Gastrocnemius medialis (tissue), 4 donors: Measurements from ENCODE around the gene PRCC.

Experiments used
- POLR2A ChIP-seq, 2 donors: fragments of 450-650 bp; IDR thresholded peaks; one replicate each; pipeline ENCODE4 v1.6.1; 2017; ENCODE audit warnings: antibody characterized with exemption in 2 of 2, mild to moderate bottlenecking in 2 of 2, moderate library complexity in 2 of 2
- TF ChIP-seq, protein P1 (sequence below), 5 experiments: fragments of 450-650 bp in 3 of 5; fragments of 200-600 bp in 2 of 5; sonication (generic) in 2 of 5; IDR thresholded peaks in 4 of 5; conservative IDR thresholded peaks in 1 of 5; 1 replicate in 4 of 5; 2 replicates in 1 of 5; pipeline ENCODE4 v1.5.1; 2016 to 2019; ENCODE audit warnings: antibody characterized with exemption in 5 of 5, mild to moderate bottlenecking in 3 of 5, moderate library complexity in 3 of 5

DNA sequence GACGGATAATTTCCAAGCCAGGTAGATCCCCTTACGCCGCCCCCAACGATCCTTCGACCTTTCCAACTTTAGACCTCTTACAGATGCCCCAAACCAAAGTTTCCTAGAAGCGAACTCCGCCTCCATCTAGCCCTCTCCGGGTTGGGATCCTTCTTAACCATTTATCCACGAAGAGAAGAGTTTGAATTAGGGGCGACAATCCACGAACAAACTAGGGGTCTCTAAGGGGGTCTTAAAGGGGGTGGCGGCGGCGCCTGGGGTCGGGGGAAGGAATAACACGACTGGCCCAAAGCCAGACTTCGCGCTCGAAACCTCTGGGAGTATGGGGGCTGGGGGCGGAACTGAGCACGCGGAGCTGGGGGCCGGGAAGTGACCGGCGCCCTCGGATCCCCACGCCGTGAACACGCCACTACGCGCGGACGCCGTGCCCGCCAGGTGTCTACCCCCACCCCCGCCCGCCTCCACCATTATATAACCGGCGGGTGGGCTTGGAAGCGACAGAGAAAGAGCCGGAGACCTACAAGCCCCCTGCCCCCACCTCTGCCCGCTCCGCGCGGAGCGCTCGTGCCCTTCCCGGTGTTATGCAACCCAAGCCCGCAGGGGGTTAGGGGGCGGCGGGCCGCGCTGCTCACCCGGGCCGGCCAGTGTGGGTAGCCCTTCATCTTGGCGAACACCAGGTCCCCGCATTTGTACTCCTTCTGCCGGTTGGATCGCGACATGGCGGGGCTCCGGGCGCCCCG is 16.5 kb upstream of the PRCC start:
- TF ChIP-seq, protein P1, sequence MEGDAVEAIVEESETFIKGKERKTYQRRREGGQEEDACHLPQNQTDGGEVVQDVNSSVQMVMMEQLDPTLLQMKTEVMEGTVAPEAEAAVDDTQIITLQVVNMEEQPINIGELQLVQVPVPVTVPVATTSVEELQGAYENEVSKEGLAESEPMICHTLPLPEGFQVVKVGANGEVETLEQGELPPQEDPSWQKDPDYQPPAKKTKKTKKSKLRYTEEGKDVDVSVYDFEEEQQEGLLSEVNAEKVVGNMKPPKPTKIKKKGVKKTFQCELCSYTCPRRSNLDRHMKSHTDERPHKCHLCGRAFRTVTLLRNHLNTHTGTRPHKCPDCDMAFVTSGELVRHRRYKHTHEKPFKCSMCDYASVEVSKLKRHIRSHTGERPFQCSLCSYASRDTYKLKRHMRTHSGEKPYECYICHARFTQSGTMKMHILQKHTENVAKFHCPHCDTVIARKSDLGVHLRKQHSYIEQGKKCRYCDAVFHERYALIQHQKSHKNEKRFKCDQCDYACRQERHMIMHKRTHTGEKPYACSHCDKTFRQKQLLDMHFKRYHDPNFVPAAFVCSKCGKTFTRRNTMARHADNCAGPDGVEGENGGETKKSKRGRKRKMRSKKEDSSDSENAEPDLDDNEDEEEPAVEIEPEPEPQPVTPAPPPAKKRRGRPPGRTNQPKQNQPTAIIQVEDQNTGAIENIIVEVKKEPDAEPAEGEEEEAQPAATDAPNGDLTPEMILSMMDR (IDR thresholded peaks at IDR 0.05 in 4 of 5, conservative IDR thresholded peaks at IDR 0.05 in 1 of 5), result peak in 2 of 5 experiments; percentile 23 to 26
- TF ChIP-seq POLR2A (IDR thresholded peaks at IDR 0.05), result peak in 1 of 2 donors; percentile 35
